K562 (cell line): ENCODE measurements around the gene AHCYL2. TPM values are rescaled to one million over a fixed set of nuclear protein-coding genes. Genes with fewer than 3 reads are reported as not detected.

Experiments
- CTBP1 ChIP-seq: fragments of 450-650 bp; IDR thresholded peaks from 2 replicates; pipeline ENCODE4 v1.6.1; 2016; ENCODE audit warnings: borderline replicate concordance
- FOXP1 ChIP-seq: sonication (generic); formaldehyde crosslinking; IDR thresholded peaks from 2 replicates; pipeline ENCODE4 v1.8.0; 2022; ENCODE audit warnings: mild to moderate bottlenecking, missing genetic modification reagents
- JUN ChIP-seq, 2 experiments: sonication (generic) in 1 of 2; formaldehyde crosslinking in 1 of 2; IDR thresholded peaks; 2 replicates each; pipeline versions ENCODE4 v1.6.1 to v1.8.0; 2012 to 2022; ENCODE audit warnings: borderline replicate concordance in 2 of 2, mild to moderate bottlenecking in 2 of 2, improper control_type of control experiment in 1 of 2, low read depth in 1 of 2, low read length in 1 of 2, missing genetic modification reagents in 1 of 2
- RCOR1 ChIP-seq, 2 experiments: IDR thresholded peaks; 2 replicates each; pipeline ENCODE4 v1.6.1; 2012; ENCODE audit warnings: low read depth in 2 of 2, low read length in 2 of 2, borderline replicate concordance in 1 of 2, improper control_type of control experiment in 1 of 2
- STAG1 ChIP-seq: sonication (generic); formaldehyde crosslinking; IDR thresholded peaks from 2 replicates; pipeline ENCODE4 v1.5.0; 2020; ENCODE audit warnings: missing genetic modification reagents, borderline replicate concordance
- SUPT5H ChIP-seq: fragments of 450-650 bp; IDR thresholded peaks from 2 replicates; pipeline ENCODE4 v1.6.1; 2016
- YY1 ChIP-seq, 3 experiments: IDR thresholded peaks; 2 replicates each; pipeline ENCODE4 v1.6.1; 2011; ENCODE audit warnings: low read length in 2 of 3, mild to moderate bottlenecking in 2 of 3, moderate library complexity in 2 of 3, borderline replicate concordance in 1 of 3, control low read depth in 1 of 3, low read depth in 1 of 3; ENCODE audit not compliant: insufficient read depth in 3 of 3, insufficient replicate concordance in 2 of 3, control insufficient read depth in 1 of 3, insufficient read length in 1 of 3; ENCODE audit errors: extremely low read depth in 1 of 3
- polyA plus RNA-seq, 8 experiments: library from polyadenylated mRNA; depleted of rRNA in 4 of 8; stranded (reverse) in 5 of 8; unstranded in 3 of 8; fragments of >200 nt; fragmentation: Nextera tagmentation in 2 of 8; fragmentation: Illumina TruSeq in 1 of 8; extraction: Ambion mirVana in 2 of 8; extraction: Trizol in 1 of 8; gene quantifications; 2 replicates each; pipeline versions ENCODE4 v1.2.1 to v1.2.3, GENCODE V29; 2011 to 2014; ENCODE audit warnings: inconsistent platforms in 1 of 8, missing spikeins in 1 of 8
- total RNA-seq, 7 experiments: library from RNA; depleted of rRNA in 6 of 7; stranded (reverse); fragments of >200 nt in 6 of 7; fragmentation: Illumina TruSeq in 2 of 7; extraction: Trizol in 2 of 7; gene quantifications; 2 replicates each; pipeline versions ENCODE4 v1.2.1 to v1.2.3, GENCODE V29; 2011 to 2021; ENCODE audit warnings: low replicate concordance in 1 of 7
- TF ChIP-seq, protein P1 (sequence below): fragments of 250-450 bp; sonication (Bioruptor Pico); IDR thresholded peaks from 2 replicates; pipeline ENCODE4 v1.5.0; 2020; ENCODE audit warnings: mild to moderate bottlenecking, borderline replicate concordance
- TF ChIP-seq, protein P2 (sequence below): sonication (generic); formaldehyde crosslinking; IDR thresholded peaks from 2 replicates; pipeline ENCODE4 v1.8.1; 2022; ENCODE audit warnings: missing genetic modification reagents
- TF ChIP-seq, protein P3 (sequence below): fragments of 250-450 bp; sonication (Bioruptor Pico); IDR thresholded peaks from 2 replicates; pipeline ENCODE4 v1.8.0; 2022; ENCODE audit warnings: moderate library complexity, mild to moderate bottlenecking, inconsistent platforms
- TF ChIP-seq, protein P4 (sequence below): sonication (generic); formaldehyde crosslinking; IDR thresholded peaks from 2 replicates; pipeline ENCODE4 v1.9.0; 2022; ENCODE audit warnings: mild to moderate bottlenecking, missing genetic modification reagents
- TF ChIP-seq, protein P5 (sequence below): IDR thresholded peaks from 2 replicates; pipeline ENCODE4 v1.6.1; 2011; ENCODE audit warnings: borderline replicate concordance, low read depth, mild to moderate bottlenecking, moderate library complexity, low read length; ENCODE audit not compliant: insufficient read depth, poor library complexity, severe bottlenecking
- TF ChIP-seq, protein P6 (sequence below), 2 experiments: fragments of 450-650 bp; conservative IDR thresholded peaks; 2 replicates each; pipeline ENCODE4 v1.6.1; 2017; ENCODE audit warnings: mild to moderate bottlenecking in 2 of 2, moderate library complexity in 2 of 2

The AHCYL2 gene
- total and polyA plus RNA-seq, 9 of the 15 experiments (the other 6 are each of a cell fraction or from before 2014, with no cell fraction given) = 0.93 to 10.5 (median 5.2) TPM

DNA sequence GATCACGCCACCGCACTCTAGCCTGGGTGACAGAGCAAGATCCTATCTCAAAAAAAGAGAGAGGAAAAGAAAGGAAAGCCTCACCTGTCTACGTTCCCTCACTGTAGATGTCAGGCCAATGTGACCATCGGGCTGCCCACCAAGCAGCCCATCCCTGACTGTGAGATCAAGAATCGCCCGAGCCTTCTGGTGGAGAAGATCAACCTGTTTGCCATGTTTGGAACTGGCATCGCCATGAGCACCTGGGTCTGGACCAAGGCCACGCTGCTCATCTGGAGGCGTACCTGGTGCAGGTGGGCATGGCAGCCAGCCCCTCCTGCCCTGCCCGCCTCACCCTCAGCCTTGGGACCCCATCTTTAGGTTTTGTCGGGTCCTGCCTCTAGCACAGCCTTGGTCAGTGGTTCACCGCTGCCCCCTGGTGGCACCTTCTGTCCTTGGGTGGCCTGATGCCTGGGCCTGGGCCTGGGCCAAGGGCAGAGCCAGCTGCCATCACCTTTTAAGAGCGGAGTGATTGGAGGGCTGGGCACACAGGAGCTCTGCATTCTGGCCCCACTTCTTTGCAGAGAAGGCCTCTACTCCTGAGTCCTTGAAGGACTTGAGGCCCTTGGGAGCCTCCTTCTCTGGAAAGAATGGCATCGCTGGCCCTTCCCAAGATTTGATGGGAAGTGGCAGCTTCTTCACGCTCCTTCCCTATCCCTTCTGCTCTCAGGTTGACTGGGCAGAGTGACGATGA lies 14.4 kb upstream of the AHCYL2 start (continued):
- TF ChIP-seq, protein P1, sequence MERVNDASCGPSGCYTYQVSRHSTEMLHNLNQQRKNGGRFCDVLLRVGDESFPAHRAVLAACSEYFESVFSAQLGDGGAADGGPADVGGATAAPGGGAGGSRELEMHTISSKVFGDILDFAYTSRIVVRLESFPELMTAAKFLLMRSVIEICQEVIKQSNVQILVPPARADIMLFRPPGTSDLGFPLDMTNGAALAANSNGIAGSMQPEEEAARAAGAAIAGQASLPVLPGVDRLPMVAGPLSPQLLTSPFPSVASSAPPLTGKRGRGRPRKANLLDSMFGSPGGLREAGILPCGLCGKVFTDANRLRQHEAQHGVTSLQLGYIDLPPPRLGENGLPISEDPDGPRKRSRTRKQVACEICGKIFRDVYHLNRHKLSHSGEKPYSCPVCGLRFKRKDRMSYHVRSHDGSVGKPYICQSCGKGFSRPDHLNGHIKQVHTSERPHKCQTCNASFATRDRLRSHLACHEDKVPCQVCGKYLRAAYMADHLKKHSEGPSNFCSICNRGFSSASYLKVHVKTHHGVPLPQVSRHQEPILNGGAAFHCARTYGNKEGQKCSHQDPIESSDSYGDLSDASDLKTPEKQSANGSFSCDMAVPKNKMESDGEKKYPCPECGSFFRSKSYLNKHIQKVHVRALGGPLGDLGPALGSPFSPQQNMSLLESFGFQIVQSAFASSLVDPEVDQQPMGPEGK (CRISPR knock-in tag) = no peak
- TF ChIP-seq, protein P2, sequence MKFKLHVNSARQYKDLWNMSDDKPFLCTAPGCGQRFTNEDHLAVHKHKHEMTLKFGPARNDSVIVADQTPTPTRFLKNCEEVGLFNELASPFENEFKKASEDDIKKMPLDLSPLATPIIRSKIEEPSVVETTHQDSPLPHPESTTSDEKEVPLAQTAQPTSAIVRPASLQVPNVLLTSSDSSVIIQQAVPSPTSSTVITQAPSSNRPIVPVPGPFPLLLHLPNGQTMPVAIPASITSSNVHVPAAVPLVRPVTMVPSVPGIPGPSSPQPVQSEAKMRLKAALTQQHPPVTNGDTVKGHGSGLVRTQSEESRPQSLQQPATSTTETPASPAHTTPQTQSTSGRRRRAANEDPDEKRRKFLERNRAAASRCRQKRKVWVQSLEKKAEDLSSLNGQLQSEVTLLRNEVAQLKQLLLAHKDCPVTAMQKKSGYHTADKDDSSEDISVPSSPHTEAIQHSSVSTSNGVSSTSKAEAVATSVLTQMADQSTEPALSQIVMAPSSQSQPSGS (CRISPR knock-in tag) = no peak
- peak; percentile 57; the same call in 1 of the 2 replicates for TF ChIP-seq FOXP1 (CRISPR knock-in tag)
- no peak for TF ChIP-seq JUN (IDR thresholded peaks at IDR 0.05; ENCODE audit: borderline replicate concordance, low read depth, low read length)
- TF ChIP-seq JUN (CRISPR knock-in tag; IDR thresholded peaks at IDR 0.05; ENCODE audit: borderline replicate concordance) = peak; percentile 32; the same call in 1 of the 2 replicates
- TF ChIP-seq RCOR1 (IDR thresholded peaks at IDR 0.05; ENCODE audit: borderline replicate concordance in 1 of 2, low read depth in 2 of 2, low read length in 2 of 2) = 0 out of 4 replicates have a peak, but pooled peaks of 1 of the 2 experiments have one; percentile 19
- TF ChIP-seq, protein P3, sequence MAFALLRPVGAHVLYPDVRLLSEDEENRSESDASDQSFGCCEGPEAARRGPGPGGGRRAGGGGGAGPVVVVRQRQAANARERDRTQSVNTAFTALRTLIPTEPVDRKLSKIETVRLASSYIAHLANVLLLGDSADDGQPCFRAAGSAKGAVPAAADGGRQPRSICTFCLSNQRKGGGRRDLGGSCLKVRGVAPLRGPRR (CRISPR knock-in tag) = no peak
- peak; percentile 78; the same call in 1 of the 2 replicates for TF ChIP-seq CTBP1
- TF ChIP-seq SUPT5H = no peak
- TF ChIP-seq, protein P4, sequence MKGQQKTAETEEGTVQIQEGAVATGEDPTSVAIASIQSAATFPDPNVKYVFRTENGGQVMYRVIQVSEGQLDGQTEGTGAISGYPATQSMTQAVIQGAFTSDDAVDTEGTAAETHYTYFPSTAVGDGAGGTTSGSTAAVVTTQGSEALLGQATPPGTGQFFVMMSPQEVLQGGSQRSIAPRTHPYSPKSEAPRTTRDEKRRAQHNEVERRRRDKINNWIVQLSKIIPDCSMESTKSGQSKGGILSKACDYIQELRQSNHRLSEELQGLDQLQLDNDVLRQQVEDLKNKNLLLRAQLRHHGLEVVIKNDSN (CRISPR knock-in tag) = peak; percentile 29; the same call in 1 of the 2 replicates
- TF ChIP-seq, protein P5, sequence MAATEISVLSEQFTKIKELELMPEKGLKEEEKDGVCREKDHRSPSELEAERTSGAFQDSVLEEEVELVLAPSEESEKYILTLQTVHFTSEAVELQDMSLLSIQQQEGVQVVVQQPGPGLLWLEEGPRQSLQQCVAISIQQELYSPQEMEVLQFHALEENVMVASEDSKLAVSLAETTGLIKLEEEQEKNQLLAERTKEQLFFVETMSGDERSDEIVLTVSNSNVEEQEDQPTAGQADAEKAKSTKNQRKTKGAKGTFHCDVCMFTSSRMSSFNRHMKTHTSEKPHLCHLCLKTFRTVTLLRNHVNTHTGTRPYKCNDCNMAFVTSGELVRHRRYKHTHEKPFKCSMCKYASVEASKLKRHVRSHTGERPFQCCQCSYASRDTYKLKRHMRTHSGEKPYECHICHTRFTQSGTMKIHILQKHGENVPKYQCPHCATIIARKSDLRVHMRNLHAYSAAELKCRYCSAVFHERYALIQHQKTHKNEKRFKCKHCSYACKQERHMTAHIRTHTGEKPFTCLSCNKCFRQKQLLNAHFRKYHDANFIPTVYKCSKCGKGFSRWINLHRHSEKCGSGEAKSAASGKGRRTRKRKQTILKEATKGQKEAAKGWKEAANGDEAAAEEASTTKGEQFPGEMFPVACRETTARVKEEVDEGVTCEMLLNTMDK = no peak
- TF ChIP-seq, protein P6, sequence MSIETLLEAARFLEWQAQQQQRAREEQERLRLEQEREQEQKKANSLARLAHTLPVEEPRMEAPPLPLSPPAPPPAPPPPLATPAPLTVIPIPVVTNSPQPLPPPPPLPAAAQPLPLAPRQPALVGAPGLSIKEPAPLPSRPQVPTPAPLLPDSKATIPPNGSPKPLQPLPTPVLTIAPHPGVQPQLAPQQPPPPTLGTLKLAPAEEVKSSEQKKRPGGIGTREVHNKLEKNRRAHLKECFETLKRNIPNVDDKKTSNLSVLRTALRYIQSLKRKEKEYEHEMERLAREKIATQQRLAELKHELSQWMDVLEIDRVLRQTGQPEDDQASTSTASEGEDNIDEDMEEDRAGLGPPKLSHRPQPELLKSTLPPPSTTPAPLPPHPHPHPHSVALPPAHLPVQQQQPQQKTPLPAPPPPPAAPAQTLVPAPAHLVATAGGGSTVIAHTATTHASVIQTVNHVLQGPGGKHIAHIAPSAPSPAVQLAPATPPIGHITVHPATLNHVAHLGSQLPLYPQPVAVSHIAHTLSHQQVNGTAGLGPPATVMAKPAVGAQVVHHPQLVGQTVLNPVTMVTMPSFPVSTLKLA (conservative IDR thresholded peaks at IDR 0.05) = no peak
- TF ChIP-seq YY1 (IDR thresholded peaks at IDR 0.05; ENCODE audit: borderline replicate concordance in 1 of 3, control insufficient read depth in 1 of 3, extremely low read depth in 1 of 3, insufficient read depth in 3 of 3, insufficient read length in 1 of 3, insufficient replicate concordance in 2 of 3, low read depth in 1 of 3, low read length in 2 of 3) = peak in 1 of 3 experiments; percentile 23
- TF ChIP-seq STAG1 (CRISPR knock-in tag) = peak; percentile 96
